ACHN (cell line): Measurements from ENCODE around the gene RFXANK.
"Not testable (repeated sequence)": the region's sequence is repeated elsewhere in the genome, so short reads cannot be mapped to it uniquely, and the experiment has no call there.

Source experiments
- DNase-seq: peaks from one replicate; pipeline ENCODE4 v3.0.0-alpha.2; 2015
- in situ Hi-C: cut with HindIII; loops from 2 replicates; pipeline ENCODE4 v1.10.0; 2017; ENCODE audit warnings: low sequenced_read_pairs, low pct_ligation_motif_present, low pct_unique_long_range_greater_than_20kb

Gene RFXANK, protein sequence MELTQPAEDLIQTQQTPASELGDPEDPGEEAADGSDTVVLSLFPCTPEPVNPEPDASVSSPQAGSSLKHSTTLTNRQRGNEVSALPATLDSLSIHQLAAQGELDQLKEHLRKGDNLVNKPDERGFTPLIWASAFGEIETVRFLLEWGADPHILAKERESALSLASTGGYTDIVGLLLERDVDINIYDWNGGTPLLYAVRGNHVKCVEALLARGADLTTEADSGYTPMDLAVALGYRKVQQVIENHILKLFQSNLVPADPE

DNA sequence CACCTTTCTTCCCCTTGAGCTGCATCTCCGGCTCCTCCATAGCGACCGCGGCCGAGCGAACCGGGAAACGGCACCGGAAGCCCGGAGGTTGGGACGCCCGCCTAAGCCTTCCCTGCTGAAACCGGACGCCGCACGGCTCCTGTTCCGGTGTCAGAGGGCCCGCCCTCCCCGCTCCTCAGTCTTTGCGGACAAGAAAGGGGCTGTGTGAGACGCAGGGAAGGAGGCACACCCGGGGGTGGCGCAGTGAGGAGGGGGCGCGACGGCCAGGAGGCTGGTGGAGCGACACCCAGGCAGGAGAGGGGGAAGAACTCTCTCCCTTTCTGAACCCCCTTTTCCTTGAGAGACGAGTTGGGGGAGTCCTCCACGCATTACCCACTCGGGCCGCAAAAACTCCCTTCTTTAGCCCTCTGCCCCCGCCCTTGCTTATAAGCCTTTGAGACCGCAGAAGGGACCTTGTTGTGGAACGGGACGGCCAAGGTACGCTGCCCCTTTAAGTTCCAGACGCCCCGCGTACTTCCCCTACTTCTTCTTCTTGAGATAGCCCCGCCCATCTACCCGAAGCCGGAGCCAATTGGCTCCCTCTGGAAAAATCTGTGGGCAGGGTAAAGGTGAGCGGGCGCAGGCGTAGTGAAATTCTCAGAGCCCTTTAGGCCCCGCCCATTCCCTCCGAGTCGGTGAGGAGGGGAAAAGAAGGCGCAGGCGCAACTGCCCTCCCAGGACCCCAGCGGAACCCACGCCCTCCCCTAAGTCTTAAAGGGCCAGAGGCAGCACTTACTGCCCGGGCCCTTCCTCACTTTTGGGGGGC is at the start of gene RFXANK, which contains the start of gene BORCS8:
TSS of gene RFXANK (plus strand) at position 181 of the 805 bp plus-strand sequence. CDS start 1,689 bp downstream, outside the sequence.
TSS of gene BORCS8 (minus strand) at position 75 of the 805 bp plus-strand sequence. CDS start at position 40, 35 bp downstream.
- in situ Hi-C loops: no loop called here
- peak; percentile 98 for DNase-seq

DNA sequence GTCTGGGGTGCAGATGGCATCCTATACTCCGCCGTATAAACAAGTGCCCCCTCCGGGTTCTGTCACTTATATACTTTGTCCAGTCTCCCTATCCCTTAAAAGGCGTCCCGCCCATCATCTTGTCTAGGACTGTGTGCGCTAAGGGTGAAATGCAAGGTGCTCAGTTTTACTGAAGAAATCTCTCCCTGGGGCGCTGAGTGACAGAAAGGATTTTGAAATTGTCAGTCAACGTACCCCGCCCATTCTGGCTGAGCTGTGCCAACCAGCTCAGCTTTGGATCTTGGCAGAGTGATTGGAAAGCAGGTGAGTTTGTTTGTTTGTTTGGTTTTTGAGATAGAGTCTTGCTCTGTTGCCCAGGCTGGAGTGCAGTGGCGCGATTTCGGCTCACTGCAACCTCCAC is 49.7 kb upstream of the RFXANK start:
- no peak for DNase-seq
- in situ Hi-C loops: no loop called here

DNA sequence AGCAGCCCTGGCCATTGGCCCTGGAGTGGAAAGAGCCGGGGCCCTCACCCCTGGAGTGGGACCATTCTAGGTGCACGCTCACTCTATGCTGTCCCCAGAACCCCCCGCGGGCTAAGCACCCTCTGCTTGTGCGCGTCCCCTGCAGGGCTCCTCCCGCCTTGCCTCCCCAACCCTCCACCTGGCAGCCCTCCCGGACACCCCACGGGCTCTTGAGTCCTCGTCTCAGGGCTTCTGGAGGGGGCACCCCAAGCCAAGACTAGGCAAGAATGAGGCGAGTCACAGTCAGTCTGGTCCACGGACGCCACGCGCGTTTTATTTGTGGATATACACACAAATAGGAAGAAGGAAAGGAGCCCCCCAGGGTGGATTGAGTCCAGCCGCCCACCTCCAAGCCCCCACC is 46.8 kb upstream of the RFXANK start:
- DNase-seq: no peak
- in situ Hi-C loops: no loop called here

DNA sequence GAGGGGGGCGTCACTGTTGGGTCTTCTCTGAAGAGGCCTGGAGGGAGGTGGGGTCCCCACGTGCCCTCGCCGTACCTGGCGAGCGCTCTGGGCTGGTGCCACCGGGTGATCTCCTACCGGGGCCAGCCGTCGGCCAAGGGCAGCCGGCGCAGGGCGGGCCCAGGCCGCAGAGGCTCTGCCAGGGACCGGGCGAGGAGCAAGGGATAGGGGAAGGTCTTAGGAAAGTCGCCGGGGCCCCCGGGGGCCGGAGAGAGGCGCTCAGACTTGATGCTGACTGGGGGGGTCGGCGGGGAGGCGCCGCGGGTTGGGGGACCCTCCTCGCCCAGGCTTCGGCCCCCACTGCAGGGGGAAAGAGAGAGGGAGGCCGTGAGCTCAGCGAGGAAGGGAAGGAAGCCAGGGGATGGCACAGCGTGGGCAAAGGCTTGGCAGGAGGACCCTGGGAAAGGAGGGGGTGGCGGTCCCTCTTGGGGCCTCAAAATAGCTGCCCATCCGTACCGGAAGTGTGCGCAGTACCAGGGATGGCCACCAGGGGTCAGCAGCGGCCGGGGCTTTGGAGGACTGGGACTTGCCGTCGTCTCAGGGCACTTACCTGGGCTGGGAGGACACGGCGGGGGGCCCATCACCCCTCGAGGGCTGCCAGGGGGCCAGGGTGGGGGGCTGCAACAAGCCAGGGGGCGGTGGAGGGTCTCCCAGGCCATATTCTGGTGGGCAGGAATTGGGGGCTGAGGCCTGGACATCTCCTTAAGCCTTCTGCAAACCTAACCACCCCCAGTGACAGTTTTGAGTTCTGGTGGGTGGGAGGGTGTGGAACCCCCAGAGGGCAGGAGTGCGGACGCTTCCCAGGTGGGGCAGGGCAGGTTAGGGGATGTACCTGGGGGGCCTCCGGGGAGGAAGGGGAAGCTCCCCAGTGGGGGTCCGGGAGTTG is 46.1 kb upstream of the RFXANK start:
- DNase-seq: peak; percentile 63
- in situ Hi-C loops: no loop called here

DNA sequence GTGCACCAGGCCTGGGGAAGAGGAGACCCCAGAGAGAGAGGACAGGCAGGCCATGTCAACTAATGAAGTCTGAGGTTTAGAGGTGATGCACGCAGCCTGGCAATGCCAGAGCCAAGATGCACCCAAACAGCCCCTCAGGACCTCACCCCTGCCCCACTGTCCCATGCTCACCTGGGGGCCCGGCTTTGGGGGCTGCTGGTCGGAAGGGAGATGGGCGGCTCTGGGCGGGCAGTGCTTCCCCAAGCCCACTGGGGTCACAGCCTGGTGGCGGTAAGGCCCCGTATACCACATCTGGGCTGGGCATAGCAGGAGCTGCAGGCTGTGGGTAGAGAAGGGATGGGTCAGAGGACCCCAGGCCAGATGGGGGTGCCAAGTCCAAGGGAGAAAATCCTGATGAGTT is 45.2 kb upstream of the RFXANK start:
- DNase-seq: no peak
- in situ Hi-C loops: no loop called here

DNA sequence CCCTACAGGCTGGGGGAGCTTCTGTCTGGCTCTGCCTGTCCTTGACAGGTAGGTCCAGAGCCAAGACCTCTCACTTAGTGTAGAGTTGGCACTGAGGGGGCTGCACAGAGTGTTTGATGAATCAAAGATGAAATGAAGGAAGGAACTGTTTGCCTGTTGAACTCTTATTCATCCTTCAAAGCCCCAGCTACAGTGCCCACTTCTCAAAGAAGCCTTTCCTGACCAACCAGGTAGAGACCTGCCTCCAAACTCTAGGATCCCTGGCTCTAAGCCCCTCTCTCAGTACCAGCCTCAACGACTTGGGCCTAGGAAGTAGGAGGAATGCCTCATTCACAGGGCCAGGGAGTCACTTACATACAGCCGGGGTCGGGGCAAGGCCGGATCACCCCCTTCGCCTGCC is 44.7 kb upstream of the RFXANK start:
- in situ Hi-C loops: no loop called here
- no peak for DNase-seq

DNA sequence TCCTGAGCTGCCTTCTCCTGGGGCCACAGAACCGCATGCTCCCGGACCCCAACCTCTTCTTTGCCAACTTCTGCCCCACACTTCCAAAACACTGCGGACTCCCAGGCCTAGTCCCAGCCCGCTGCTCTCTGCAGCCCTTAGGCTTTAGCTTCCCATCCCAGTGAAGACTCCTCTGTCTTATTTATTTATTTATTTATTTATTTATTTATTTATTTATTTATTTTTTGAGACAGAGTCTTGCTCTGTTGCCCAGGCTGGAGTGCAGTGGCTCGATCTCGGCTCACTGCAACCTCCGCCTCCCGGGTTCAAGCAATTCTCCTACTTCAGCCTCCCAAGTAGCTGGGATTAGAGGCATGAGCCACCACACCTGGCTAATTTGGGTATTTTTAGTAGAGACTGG is 43.6 kb upstream of the RFXANK start:
- DNase-seq, in situ Hi-C loops: not testable (repeated sequence)

DNA sequence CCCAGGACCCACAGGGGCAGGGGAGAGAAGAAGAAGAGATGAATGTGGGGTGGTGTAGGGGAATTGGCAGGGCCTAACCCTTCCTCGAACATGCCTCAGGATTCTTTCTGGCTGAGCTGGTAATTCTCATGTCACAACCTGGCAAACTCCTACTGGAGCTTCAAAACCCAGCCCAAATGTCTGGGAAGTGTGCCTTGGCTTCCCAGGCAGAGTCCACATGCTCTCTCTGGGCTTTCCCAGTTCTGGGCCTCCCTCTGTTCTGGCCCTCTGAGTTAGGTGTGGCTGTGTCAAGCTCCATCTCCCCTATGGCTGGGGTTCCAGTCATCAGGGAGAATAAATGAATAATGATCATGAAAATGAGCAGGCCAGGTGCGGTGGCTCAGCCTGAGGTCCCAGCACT is 42.6 kb upstream of the RFXANK start:
- in situ Hi-C loops: no loop called here
- DNase-seq: no peak

DNA sequence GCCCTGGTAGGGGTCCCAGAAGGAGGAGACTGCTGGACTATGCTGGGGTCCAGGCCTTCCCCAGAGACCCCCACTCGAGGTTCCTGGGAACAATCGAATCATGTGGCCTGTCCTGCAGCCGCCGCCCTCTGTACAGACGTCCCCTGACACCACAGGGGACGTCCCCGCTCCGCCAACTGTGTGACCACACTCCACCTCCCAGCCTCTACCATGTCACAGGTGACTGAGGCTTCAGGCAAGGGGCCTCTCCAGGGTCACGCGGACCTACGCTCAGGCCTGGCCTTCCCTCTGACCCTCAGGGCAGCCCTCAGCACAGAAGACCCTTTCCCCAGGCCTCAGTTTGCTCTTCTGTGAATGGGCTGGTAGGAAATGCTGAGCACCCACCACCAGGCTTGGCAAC is 40.6 kb upstream of the RFXANK start:
- DNase-seq: no peak
- in situ Hi-C loops: no loop called here

DNA sequence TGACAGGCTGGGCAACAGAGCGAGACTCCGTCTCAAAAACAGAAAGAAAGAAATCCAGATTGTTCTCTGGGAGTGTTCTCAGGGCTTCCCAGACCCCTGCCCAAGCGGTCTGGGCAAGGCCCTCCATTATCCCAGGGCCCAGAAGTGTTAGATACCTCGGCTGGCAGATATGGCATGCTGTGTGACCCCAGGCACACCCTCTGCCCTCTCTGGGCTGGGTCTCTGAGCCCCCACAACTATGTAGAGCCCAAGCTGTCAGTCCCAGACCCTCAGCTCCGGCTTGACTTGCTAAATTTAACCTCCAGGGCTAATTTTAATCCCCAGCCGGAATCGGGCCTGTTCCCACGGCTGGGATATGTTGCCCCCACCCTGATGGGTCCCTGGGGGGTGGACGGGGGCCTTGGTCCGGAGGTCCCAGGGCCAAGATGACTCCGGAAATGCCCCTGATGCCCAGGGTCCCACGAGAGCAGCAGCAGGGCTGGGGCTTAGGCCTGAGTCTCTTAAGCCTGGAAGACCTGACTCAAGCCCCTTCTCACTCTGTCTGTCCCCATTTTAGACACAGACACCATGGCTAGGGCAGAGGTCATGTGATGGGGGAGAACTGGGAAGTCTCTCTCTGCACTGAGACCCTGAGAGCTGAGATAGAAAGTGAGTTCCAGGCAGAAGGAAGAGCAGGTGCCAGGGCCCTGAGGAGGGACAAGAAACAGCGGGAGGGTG is 39.2 kb upstream of the RFXANK start:
- in situ Hi-C loops: no loop called here
- DNase-seq: no peak

DNA sequence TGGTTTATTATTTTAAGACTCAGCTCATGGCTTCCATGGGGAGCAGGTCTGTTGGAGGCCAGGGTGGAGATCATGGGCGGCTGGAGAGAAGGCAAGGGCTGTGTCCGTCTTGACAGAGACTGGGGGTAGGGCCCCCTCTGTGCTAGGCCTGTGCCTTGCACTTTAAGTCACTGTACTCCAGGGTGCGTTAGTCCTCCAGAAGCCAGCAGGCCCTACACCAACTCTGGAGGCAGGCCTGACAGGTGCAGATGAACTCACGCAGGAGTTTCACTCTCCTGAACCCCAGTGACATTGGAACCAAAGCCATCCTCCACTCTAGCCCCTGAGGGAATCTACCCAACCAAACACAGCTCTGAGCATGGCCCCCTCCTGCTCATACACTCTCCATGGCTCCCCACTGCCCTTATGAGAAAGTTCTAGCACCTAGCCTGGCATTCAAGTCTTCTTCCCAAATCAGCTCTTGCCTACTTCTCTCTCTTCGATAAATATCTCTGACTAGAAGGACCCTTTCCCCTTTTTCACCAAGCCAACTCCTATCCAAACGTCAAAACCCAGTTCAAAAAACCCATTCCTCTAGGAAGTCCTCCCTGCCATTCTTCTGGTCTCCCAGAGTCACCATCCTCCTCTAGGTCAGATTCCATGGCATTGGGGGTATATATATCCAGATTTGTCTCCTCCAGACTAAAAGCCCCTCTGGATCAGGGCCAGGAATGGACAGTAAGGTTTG is 37.1 kb upstream of the RFXANK start:
- in situ Hi-C loops: no loop called here

DNA sequence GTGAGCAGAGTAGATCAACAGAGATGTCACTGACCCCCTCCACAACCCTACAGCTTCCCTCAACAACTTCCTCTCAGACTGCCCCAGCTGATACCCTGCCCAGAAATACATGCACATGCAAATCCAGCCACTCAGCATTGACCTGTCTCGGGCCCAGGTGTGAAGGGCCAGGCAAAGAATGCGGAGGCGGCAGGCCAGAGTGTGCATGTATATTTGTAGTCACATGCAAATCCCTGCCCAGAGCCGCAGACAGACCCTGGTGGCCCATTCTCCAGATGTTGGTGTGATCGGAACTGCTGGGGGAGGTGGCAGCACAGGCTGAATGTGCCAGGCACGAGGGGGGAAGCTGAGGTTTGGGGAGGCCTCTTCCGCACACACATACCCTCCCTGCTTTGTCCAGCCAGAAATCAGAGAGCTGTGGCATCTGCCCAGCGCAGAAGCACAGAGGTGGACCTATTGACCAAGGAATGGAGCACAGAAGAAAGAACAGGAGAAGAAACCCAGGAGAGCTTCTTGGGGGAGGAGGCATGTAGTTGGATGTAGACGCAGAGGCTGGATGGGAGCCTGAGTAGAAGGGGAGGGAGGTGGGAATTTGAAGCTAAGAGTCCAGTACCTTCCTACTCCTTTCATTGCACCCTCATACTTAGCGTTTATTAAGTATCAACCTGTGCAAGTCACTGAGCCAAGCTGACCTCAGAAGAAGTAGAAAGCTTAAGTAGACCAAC is 36.4 kb upstream of the RFXANK start:
- in situ Hi-C loops: no loop called here
- DNase-seq: no peak

More for the DNA sequence above, 37.1 kb upstream of the RFXANK start:
- DNase-seq: no peak

DNA sequence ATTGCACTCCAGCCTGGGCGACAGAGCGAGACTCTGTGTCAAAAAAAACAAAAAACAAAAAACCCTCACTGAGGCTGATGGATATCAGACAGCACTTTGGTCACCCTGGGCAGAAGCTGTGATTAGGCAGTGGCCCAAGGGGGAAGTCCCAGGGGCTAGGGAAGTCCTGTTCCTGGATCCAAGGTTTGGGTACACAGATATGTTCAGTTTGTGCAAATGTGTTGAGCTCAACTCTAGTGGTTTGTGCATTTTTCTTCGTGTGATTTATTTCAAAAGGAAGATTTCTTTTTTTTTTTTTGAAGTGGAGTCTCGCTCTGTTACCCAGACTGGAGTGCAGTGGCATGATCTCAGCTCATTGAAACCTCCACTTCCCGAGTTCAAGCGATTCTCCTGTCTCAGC is 34.2 kb upstream of the RFXANK start:
- in situ Hi-C loops: no loop called here

DNA sequence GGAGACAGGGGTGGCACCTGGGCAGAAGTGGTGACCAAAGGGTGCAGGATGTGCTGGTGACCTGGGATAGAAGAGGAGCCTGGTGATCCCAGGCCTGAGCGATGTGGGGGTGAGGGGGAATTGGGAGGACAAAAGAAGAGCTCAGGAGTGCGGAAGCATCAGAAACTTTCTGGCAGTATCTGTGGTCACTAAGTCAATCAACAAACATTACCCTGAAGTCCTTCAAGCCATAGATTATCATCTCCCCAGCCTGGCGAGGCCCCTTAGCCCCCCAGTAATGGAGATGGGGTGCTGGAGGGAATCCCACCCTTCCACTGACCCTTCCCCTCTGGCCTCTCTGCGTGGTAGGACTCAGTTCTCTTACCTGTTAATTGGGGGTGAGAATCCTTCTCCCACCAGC is 32.5 kb upstream of the RFXANK start:
- in situ Hi-C loops: no loop called here
- no peak for DNase-seq

More for the DNA sequence above, 34.2 kb upstream of the RFXANK start:
- DNase-seq: no peak

DNA sequence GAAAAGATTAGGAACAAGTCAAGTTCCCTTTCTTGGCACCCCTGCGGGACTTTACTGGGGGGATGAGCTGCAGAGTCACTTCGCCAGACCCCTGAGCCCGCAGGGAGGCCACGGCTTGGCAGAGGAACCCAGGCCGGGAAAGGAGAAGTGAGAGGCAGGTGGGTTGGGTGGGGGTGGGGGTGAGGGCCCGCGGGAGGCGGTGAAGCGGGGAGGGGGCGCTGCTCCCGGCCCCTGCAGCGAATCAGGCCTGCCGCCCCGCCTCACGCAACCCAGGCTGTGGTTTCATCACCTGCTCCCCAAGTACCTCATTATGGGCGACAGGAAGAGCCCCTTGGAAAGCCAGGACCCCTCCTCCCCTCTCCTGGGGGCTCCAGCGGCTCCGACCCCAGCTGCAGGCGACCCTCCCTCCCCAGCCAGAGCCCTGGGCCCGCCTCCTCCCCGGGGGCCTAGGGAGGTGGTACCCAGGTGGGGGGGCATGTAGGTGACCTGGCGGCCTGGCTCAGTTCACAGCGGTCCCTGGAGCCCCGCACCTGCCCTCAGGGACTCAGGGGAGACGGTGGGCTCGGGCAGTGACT is 31.5 kb upstream of the RFXANK start:
- DNase-seq: no peak
- in situ Hi-C loops: no loop called here

DNA sequence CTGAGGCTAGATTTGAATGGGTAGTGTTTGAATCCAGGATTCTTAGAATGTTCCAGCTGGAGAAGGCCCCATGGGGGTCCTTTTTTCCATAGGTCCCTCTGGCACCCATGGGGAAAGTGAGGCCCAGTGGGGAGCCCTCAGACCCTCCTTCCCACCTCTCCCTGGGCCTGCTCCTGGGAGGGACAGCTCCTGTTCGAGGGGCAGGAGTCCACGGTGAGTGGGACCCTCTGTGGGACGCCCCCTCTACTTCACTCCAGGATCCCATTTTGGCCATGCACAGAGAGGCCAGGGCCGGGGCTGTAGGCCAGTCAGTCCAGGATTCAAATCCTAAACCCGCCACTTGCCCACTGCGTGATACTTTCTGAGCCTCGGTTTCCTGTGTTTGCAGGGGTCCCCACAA is 29.6 kb upstream of the RFXANK start:
- in situ Hi-C loops: no loop called here

DNA sequence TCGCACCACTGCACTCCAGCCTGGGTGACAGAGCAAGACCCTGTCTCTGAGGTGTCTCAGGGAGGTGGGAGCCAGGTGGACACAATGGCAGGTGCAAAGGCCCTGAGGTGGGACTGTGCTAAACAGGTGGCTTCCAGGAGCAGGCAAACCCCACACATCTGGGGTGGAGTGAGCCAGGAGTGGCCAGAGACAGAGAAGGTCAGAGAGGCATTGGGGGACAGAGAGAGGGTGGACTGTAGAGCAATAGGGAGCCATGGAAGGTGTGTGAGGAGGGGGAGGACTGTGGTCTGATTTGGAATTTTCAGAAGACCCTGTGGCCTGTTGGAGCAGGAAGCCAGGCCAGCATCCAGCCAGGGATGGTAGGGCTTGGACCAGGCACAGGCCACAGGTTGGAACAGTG is 26.7 kb upstream of the RFXANK start:
- in situ Hi-C loops: no loop called here
- DNase-seq: no peak

More for the DNA sequence above, 29.6 kb upstream of the RFXANK start:
- DNase-seq: no peak
